Left hindlimb (tissue), 1 donor: ENCODE measurements around the gene ELAC1.
"Not testable (repeated sequence)": the region's sequence is repeated elsewhere in the genome, so short reads cannot be mapped to it uniquely, and the experiment has no call there.

ENCODE experiments used
- DNase-seq: peaks from one replicate; pipeline ENCODE4 v3.0.0-alpha.2; 2018

ELAC1 gene

DNA sequence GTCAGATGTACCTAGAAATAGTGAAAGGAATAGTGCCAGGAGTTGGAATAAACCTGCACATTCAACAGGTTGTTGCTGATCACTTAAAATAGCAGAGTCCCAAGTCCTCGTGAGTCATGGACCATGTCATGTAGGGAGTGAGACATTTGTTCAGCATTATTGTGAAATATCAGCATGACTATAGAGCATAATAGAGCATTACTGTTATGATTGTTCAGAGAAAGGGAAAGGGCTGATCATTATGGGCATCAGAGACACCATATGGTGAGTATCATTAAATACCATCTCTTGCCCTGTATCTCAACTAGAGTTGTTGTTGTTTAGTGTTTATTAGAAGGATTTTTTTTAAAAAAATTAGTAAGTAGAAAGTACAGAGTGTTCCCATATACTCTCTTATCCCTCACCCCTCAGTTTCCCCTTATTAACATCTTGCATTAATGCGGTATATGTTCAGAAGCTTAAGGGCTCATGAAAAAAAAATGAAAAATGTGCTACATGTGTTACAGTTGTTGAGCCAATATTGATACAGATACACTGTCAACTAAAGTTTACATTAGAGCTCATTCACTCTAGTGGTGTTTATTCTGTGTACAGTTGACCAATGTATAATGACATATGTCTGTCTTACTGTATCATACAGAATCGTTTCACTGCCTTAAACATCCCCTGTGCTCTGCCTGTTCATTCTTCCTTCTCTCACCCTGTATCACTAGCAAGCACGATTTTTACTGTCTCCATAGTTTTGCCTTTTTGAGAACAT lies 5.7 kb downstream of the ELAC1 start:
- DNase-seq: no peak

DNA sequence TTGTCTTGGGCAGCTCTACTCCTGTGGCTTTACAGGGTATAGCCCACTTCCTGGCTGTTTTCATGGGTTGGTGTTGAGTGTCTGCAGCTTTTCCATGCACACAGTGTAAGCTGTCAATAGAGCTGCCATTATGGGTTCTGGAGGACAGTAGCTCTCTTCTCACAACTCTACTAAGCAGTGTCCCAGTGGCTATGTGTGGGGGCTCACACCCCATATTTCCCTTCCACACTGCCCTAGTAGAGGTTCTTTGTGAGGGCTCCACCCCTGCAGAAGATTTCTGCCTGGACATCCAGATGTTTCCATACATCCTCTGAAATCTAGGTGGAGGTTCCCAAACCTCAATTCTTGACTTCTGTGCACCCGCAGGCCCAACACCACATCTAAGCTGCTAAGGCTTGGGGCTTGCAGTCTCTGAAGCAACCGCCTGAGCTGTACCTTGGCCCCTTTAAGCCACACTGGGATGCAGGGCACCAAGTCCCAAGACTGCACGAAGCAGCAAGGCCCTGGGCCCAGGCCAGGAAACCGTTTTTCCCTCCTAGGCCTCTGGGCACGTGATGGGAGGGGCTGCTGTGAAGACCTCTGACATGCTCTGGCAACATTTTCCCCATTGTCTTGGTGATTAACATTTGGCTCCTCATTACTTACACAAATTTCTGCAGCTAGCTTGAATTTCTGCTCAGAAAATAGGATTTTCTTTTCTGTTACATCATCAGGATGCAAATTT lies 9.4 kb downstream of the ELAC1 start:
- no peak for DNase-seq

DNA sequence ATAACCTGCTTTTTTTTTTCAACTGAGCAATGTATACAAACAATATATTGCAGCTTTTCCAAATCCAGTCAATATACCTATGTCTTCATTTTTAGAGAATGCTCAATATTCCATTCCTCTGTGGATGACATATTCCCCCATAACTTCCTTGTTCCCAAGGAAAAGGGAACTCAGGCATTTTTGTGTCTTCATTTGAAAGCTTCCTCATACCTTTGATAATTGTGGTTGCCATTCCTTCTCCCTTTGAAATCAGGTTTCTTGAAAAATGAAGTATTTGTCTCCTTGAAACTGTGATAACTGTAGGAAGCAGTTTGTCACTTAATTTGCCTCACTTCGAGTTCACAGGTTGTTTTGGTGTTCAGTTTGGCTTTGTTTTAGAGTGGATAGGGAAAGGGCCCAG lies 13.5 kb downstream of the ELAC1 start:
- DNase-seq: no peak

DNA sequence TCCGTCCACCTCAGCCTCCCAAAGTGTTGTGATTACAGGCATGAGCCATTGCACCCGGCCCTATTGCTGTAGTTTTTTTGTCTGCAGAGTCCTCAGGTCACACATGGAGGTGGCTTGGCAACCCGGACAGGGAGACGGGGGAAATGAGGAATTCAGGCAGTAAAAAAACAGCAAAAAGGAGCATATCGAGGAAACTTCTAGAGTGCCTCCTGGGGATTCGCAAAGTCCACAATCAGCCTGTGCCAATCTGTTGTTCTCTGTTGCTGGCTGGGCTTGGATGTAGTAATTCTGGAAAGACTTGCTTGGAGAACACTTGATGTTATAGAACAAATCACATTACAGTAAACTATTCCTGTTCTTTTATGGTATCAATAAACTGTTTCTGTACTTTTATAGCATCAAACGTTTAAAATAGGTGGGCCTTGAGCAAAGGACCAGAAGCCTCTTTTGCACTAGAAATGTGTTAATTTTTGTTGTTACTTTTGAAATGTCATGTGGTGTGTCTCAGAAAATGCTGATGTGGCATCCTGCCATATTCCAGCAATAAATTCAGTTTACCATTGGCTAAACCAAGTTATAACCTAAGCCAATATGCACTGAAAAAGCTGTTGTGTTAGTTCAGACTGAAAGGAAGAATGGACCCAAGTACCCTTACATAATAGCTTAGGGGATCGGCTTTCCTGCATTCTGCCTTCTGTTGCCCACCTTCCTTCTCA lies 14.4 kb downstream of the ELAC1 start:
- no peak for DNase-seq

DNA sequence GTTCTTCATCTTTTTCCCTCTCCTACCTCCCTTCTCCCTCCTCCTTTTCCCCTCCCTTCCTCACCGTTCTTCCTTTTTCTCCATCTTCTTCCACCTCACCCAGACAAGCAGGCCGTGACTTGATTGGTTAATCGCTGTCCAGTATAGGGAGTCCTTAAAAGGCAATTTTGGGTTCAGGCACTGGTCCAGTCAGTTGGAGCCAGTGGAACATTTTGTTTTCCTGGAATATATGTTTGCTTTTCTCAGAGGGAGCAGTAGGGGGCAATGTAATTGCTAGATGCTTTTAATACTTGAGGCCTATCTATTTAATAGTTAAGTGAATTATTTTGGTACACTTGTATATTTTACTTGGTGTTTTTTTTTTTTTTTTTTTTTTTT lies 15.0 kb downstream of the ELAC1 start:
- DNase-seq: no peak

DNA sequence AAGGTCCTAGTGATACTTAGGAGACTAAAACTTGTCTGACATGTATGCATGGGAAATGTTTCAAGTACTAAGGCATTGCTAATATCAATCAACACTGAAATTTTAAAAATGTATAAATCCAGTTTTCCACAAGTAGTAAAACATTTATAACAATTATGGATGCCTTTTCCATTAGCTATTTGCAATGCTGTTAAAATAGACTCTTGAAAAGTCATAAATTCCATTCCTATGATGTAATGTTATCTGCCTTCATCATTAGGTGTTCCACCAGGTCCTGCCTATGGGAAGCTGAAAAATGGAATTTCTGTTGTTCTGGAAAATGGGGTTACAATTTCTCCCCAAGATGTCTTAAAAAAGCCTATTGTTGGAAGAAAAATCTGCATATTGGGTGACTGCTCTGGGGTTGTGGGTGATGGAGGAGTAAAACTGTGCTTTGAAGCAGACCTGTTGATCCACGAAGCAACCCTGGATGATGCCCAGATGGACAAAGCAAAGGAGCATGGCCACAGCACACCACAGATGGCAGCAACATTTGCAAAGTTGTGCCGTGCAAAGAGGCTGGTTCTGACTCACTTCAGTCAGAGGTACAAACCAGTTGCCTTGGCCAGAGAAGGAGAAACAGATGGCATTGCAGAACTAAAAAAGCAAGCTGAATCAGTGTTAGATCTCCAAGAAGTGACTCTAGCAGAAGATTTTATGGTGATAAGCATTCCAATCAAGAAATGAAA lies 18.7 kb downstream of the ELAC1 start:
- DNase-seq: no peak

DNA sequence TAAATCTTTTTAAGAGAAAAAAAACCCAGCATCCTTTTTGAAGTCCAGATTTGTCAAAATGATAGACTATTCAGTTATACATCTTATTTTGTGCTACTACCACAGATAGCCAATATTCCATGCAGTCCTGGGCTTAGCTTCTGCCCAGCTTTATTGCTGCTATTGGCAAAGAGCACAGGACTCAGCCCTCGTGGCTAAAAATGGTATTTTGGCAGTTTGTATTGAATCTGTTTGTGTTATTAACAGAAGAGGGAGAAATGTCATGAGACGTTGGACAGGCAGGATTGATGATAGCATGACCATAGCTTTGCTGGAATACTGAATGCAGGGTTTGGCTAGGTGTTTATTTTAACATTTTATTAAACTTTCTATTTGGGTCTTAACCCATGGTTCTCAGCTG lies 19.4 kb downstream of the ELAC1 start:
- no peak for DNase-seq

DNA sequence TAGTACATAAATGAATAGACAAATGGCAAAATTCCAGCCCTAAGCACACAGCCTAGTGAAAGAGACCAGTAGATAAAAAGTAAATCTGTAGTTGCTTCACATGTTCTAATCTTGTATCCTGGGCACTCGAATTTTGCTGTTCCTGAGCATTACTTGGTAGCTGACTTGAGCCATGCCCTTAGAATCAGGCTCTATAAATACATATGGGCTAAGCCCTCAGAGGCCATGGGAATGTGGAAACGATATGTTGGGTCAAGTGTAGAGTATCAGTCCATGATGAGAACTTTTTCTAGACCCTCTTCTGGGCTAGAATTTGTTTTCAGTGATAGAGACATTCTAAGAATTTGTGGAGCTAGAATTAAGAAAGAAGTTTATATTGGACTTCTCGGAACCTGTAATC lies 21.9 kb downstream of the ELAC1 start:
- DNase-seq: no peak

DNA sequence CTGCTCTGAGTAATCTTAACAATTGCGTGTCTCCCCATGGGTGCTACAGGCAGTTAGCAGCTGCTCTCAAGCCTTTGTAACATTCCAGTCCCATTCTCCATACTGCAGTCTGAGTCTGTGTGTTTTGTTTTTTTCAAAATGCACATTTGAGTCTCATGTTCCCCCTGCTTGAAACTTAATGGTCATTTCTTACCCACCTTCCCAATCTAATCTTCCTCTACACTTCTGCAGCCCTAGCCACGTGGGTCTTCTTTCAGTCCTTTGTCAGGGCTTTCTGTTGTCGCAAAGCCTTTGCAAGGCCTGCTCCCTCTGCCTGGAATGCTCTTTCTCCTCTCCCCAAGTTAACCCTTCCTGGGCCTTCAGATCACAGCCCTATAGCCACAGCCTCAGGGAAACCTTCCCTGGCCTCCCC lies 24.5 kb downstream of the ELAC1 start:
- no peak for DNase-seq

DNA sequence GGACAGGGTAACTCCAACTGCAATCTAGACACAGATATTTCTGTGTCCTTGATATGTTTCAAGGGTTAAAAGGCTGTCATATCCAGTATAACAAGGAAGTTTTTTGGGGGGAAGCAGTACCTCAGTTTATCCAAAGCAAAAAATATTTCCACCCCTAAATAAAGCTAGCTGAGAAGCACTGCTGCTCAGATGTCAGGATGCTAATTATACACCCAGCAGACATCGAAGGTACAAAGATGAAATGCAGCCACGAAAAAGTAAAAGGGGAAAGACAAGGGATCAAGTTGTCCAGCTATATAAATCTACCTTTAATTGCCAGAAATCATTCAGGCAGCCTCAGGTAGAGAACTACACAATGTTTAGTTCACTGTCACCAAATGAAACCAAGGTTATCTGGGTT lies 26.2 kb downstream of the ELAC1 start:
- DNase-seq: no peak

DNA sequence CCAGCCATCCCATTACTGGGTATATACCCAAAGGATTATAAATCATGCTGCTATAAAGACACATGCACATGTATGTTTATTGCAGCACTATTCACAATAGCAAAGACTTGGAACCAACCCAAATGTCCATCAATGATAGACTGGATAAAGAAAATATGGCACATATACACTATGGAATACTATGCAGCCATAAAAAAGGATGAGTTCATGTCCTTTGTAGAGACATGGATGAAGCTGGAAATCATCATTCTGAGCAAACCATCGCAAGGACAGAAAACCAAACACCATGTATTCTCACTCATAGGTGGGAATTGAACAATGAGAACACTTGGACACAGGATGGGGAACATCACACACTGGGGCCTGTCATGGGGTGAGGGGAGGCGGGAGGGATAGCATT lies 35.3 kb downstream of the ELAC1 start:
- DNase-seq: not testable (repeated sequence)

DNA sequence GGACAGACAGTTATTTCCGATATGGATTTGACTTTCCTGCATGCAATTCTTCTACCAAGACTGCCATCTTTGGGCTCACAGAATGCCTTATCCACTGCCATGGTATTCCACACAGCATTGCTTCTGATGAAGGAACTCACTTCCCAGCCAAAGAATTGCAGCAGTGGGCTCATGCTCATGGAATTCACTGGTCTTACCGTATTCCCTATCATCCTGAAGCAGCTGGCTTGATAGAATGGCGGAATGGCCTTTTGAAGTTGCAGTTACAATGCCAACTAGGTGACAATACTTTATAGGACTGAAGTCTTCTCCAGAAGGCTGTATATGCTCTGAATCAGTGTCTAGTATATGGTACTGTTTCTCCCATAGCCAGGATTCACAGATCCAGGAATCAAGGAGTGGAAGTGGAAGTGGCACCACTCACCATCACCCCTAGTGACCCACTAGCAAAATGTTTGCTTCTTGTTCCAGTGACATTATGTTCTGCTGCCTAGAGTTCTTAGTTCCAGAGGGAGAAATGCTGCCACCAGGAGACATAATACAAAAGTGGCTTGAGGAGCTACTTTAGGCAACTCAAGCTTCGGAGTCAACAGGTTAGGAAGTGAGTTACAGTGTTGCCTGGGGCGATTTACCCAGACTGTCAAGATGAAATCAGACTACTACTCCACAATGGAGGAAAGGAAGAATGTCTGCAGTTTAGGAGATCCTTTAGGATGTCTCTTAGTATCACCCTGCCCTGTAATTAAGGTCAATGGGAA lies 38.4 kb downstream of the ELAC1 start:
- no peak for DNase-seq

DNA sequence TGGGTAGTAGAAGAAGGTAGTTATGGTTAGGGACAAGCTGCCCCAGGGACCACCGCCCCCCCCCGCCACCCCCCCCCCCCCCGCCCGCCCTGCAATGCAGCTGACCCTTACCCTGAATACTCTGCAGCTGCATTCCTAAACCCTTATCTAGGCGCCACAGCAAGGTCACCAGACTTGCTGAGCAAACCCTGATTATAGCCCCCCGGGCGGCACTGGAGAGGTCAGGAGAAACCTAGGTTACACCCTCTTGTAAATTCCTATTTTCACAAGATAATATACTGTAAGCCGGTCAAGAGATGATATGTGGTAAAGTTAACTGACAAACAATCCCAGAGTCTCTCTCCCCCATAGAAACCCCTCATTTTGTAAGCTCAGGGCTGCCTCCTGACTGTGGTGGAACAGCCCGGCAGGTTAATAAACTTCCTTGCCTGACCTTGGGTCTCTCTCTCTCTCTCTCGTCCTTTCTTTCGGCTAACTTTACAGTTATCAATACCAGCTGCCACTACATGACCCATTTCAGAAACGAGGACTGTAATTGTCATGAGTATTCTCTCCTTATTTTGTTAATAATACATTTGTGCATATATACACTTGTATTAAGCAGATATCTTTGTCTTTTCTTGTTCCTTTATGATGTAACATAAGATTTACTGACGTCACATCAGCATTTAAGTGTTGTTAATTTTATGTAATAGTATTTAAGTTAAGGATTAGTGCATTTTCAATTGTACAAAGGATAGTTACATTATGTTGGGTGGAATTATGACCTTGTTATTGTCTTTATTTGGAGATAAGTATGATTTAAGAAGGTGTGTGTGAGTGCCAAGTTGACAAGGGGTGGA lies 39.3 kb downstream of the ELAC1 start:
- no peak for DNase-seq

DNA sequence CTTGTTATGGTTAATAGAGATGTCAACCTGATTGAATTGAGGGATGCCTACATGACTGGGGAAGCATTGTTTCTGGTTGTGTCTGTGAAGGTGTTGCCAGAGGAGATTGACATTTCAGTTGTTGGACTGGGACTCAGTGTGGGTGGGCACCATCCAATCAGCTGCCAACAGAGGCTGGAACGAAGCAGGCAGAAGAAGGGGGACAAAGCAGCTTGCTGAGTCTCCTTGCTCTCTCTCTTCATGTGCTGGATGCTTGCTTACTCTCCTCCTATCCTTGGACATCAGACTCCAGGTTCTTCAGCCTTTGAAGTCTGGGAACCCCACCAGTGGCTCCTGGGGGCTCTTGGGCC lies 39.9 kb downstream of the ELAC1 start:
- no peak for DNase-seq

DNA sequence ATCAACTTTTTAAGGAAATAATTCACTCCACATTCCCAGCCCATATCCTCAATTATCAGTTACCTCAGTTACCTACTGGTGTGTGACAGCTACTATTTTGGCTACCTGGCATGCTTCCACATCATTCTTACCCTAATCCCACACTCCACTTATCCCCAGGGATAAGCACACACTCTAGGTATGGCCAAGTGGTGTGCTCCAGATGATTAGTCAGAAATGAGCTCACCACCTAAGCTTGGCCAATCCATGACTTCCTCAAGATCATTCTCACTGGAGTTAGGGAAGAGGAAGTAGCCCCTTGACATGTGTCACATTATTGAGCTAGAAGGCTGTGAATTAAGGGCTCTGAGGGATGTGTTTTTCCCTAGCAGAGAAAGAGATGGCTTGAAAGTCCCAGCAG lies 41.2 kb downstream of the ELAC1 start:
- DNase-seq: no peak

DNA sequence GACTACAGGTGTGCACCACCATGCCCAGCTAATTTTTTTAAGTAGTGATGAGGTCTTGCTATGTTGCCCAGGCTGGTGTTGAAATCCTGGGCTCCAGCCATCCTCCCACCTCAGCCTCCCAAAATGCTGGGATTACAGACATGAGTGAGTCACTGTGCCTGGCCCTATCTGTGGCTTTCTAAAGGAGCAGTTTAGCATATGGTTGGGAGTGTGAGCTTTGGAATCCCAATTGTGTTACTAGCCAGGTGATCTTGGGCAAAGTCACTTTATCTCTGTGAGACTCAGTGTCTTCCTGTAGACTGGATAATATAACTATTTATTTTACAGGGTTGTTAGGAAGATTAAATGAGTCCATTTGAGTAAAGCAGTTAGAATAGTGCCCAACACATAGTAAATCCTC lies 42.4 kb downstream of the ELAC1 start:
- DNase-seq: no peak

DNA sequence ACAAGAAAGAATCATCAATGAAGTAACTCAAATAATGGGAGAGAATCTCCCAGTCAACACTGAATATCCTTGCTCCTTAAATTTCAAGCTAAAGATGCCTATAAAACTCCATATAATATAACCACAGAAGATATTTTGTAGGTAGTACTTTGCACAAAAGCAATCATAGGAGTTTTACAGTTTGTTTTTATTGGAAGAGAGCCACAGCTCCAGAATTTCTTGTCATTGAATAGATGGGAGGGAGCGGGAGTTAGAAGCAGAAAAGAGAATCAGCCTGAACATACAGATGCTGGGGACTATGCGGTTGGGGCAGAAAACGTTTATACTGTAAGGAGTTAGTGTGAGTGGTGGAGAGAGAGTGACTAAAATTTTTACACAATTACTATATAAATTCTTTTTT lies 43.9 kb downstream of the ELAC1 start:
- DNase-seq: no peak

DNA sequence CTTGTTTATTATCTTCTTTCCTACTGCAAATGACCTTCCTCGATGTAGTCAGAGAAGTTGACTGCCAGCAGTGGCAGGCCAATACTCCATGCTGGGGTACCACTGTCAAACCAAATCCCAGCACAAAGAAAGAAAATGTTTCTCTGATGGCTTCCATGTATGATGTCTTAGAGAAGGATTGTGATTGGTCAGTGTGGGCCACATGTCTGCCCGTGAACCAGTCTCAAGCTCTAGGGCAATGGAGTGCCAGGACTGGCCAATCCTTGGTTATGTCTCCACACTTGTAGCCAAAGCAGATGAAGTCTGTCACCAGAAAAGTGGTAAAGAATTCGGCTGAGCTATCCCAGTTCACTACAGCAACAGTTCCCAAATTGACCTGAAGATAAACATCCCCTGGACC lies 44.6 kb downstream of the ELAC1 start:
- DNase-seq: no peak

DNA sequence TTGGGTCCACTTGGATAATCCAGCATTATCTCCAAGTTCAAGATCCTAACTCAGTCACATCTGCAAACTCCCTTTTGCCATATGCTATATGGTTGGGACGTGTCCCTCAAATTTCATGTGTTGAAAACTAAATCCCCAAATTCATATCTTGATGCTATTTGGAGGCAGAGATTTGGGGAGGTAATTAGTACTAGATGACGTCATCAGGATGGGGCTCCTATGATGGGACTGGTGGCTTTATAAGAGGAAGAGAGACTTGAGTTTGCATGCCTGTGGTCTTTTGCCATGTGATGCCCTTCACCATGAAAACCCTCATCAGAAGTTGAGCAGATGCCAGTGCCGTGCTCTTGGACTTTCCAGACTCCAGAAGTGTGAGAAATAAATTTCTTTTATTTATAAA lies 45.4 kb downstream of the ELAC1 start:
- DNase-seq: no peak

DNA sequence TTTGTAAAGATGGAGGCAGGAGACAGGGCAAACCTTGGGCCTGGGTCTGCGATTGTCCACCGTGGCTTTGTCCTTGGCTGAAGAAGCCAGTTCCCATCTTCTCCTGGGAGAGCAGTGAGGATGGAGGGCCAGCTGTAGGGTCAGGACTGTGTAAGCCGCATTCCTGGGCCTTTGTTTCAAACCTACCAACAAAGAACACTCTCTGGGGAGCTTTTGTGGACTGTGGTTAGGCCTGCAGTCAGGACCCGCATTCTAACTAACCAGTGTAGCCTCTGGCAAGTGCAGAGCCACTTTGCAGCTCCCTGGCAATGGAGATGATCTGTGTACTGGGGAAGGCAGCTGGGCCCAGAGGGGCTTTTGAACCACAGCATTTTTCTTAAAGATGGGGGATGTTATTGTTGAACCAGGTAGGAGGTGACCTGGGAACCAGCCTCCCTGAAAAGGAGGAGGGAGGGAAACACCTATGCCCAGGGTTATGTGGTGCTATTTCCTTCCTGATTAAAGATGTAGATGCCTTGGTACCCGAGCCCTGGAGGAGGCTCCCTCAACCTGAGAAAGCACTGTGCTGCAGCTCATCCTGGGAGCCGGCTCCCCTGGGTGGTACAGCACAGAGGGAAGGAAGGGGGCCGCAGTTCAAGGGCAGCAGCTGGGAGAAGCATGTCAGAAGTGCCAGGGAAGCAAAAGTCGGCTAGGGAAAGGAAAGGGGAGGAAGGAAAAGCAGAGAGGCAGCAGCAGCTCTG lies 49.5 kb downstream of the ELAC1 start:
- DNase-seq: no peak

DNA sequence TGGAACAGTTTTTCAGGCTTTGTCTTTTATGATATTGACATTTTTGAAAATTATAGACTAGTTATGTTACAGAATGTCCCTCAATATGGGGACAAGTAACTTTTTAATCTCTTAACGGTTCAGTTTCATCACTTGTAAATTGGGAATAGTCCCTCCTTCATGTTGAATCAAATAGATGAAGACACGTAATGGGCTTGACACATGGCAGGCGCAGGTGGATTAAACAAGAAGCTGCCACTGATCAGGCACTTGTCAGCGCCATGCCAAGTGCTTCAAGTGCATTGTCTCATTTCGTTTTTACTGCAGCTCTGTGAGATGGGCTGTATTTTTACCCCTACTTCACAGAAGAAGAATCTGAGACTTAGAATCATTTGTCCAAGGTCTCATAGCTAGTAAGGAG lies 52.7 kb downstream of the ELAC1 start:
- DNase-seq: no peak
